ENCODE results near the gene NUDT6. TPM values are rescaled to one million over a fixed set of nuclear protein-coding genes. Genes with fewer than 3 reads are reported as not detected.
"Not testable (repeated sequence)": the region's sequence is repeated elsewhere in the genome, so short reads cannot be mapped to it uniquely, and the experiment has no call there.

Gene NUDT6
- total RNA-seq, 2 donors from 2014 or later = 0.82 to 1.1 TPM

GRCh38 chr4:122945136-122945535 lies 22.7 kb upstream of the NUDT6 start:
- not testable (repeated sequence) for H3K27me3 Mint-ChIP-seq; H3K4me3 Mint-ChIP-seq; H3K4me1 Mint-ChIP-seq; ATAC-seq; H3K9me3 ChIP-seq (ENCODE audit: control insufficient read depth, low read length, poor library complexity, severe bottlenecking)
- Mint-ChIP-seq H3K36me3 (ENCODE audit: low read depth) (peaks cover 13% of the 10 kb centered on the region), H3K27ac (peak overlapping the region; percentile 83)
- DNase-seq = peak in 2 of 3 donors; percentile 16 to 26

DNA sequence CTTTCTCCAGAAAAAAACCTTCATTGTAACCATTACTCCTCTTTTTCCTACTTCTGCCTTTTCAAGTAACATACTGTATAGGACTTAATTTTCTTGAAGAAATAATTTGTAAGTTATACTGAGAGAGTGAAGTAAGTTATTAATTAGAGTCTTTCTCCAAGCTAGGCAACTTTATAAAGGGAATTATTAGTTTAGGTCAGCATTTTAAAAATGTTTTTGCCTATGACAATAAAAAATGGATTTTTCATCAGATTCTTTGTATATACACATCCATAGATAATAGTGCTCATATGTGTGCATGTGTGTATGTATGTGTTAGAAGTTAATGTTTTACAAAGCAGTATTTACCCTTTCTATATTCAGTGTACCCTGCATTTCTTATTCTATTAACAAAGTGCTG lies 10.4 kb upstream of the NUDT6 start:
- H3K27ac Mint-ChIP-seq = no peak overlapping the region
- H3K4me1 Mint-ChIP-seq = peaks cover 3% of the 10 kb centered on the region
- H3K9me3 ChIP-seq (ENCODE audit: control insufficient read depth, low read length, poor library complexity, severe bottlenecking) = no peaks in the 10 kb centered on the region
- H3K4me3 Mint-ChIP-seq = no peak overlapping the region
- ATAC-seq (no peak), DNase-seq (no peak)
- no peaks in the 10 kb centered on the region for H3K27me3 Mint-ChIP-seq
- H3K36me3 Mint-ChIP-seq (ENCODE audit: low read depth) = peaks cover 6% of the 10 kb centered on the region

DNA sequence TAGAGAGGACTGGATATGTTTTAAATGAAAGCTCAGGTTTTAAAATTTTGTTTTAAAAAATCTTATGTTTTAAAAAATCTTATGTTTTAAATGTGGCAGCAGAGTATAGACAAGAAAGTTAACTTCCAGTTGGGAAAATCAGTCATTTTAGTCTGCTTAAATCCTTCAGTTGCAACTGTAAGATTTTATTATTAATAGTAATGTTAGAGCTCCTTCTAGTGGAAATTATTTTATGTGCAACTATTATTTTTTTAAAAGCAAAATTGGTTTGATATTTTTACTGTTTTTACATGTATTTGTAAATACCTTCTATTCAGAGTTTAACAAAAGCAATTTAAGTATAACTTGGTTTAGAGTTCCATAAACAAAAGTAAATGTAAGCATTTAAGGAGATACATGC lies 8.5 kb upstream of the NUDT6 start:
- H3K9me3 ChIP-seq (ENCODE audit: control insufficient read depth, low read length, poor library complexity, severe bottlenecking) = no peaks in the 10 kb centered on the region
- no peak for ATAC-seq
- no peak for DNase-seq
- H3K27me3 Mint-ChIP-seq = no peaks in the 10 kb centered on the region
- peaks cover 6% of the 10 kb centered on the region for H3K36me3 Mint-ChIP-seq (ENCODE audit: low read depth)
- H3K27ac Mint-ChIP-seq = no peak overlapping the region
- peaks cover 3% of the 10 kb centered on the region for H3K4me1 Mint-ChIP-seq
- H3K4me3 Mint-ChIP-seq = no peak overlapping the region

DNA sequence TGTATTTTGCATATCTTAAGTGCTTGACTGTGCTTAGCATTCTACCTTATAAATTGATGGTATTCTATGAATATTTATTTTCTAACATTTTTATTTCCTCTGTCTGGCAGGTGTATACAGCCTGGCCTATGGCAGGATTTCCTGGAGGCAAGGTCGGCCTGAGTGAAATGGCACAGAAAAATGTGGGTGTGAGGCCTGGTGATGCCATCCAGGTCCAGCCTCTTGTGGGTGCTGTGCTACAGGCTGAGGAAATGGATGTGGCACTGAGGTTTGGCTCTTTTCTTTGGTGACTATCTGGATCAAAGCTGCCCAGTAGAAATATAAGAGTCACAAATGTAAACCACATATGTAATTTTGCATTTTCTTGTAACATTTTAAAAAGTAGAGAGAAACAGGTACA lies 6.5 kb upstream of the NUDT6 start:
- DNase-seq = no peak
- Mint-ChIP-seq H3K27me3 (no peaks in the 10 kb centered on the region), H3K4me1 (no peaks in the 10 kb centered on the region), H3K4me3 (no peak overlapping the region), H3K36me3 (ENCODE audit: low read depth) (no peaks in the 10 kb centered on the region), H3K27ac (no peak overlapping the region)
- no peak for ATAC-seq
- H3K9me3 ChIP-seq (ENCODE audit: control insufficient read depth, low read length, poor library complexity, severe bottlenecking) = no peaks in the 10 kb centered on the region

DNA sequence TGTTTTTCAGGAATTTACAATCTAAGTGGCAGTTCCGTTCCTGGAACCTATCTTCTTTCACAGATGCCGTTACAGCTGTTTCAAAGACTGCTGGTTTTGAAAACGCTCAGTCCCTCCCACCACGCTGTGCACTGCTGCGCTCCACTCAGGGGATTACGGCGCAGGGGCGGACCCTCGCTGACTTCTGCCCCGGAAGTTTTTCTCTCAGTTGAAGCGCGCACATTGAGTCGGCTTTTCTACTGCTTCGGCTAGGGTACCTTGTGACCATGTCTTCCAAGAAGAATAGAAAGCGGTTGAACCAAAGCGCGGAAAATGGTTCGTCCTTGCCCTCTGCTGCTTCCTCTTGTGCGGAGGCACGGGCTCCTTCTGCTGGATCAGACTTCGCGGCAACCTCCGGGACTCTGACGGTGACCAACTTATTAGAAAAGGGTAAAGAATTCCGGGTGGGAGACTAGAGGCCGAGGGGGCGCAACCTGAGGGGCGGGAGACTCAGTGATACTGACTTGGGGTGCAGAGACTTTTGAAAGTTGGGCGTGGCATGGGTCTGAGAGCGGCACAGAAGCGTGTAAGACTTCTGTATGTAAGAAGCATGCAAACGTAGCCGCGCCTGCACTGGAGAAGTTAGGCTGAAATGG lies 597 bp upstream of the NUDT6 start:
- Mint-ChIP-seq H3K27me3 (no peaks in the 10 kb centered on the region), H3K4me3 (peak overlapping the region; percentile 98), H3K4me1 (peaks cover 8% of the 10 kb centered on the region), H3K27ac (no peak overlapping the region), H3K36me3 (ENCODE audit: low read depth) (no peaks in the 10 kb centered on the region)
- no peaks in the 10 kb centered on the region for H3K9me3 ChIP-seq (ENCODE audit: control insufficient read depth, low read length, poor library complexity, severe bottlenecking)
- DNase-seq = peak; percentile 65 to 76 (median 74)
- peak; percentile 98 for ATAC-seq

DNA sequence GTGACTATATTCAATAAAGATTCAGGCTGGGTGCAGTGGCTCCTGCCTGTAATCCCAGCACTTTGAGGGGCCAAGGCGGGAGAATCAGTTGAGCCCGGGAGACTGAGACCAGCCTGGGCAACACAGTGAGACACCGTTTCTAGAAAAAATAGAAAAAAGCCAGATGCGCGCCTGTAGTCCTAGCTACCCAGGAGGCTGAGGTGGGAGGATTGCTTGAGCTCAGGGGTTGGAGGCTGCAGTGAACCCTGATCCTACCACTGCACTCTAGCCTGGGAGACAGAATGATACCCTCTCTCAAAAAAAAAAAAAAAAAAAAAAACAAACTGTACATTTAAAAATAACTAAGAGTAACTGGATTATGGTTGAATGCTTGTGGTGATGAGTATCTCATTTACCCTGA lies 1.1 kb downstream of the NUDT6 start:
- ATAC-seq (no peak), DNase-seq (no peak)
- no peaks in the 10 kb centered on the region for H3K36me3 Mint-ChIP-seq (ENCODE audit: low read depth)
- H3K4me1 Mint-ChIP-seq = peaks cover 8% of the 10 kb centered on the region
- H3K27me3 Mint-ChIP-seq = no peaks in the 10 kb centered on the region
- H3K27ac Mint-ChIP-seq = no peak overlapping the region
- no peaks in the 10 kb centered on the region for H3K9me3 ChIP-seq (ENCODE audit: control insufficient read depth, low read length, poor library complexity, severe bottlenecking)
- H3K4me3 Mint-ChIP-seq = peak overlapping the region; percentile 98

DNA sequence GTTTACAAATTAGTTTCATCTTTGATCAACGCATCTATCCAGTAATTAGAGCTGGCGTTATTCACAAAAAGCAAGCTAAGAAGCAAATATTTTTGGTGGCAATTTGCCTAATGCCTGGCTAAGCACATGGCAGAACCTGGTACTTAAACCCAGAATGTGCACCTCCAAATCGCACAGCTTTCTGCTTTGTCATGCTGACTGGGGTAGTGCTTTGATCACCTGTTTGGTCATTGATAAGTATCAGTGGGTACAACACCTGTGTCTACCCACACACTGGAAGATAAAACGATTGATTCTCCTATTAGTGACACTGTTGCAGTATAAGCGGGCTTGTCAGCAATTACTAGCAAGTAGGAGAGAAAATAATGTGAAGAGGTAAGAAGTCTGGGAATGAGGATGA lies 1.9 kb downstream of the NUDT6 start:
- H3K9me3 ChIP-seq (ENCODE audit: control insufficient read depth, low read length, poor library complexity, severe bottlenecking) = no peaks in the 10 kb centered on the region
- no peak for DNase-seq
- H3K4me1 Mint-ChIP-seq = peaks cover 8% of the 10 kb centered on the region
- H3K27me3 Mint-ChIP-seq = no peaks in the 10 kb centered on the region
- peak overlapping the region; percentile 31 for H3K4me3 Mint-ChIP-seq
- no peak for ATAC-seq
- no peaks in the 10 kb centered on the region for H3K36me3 Mint-ChIP-seq (ENCODE audit: low read depth)
- H3K27ac Mint-ChIP-seq = no peak overlapping the region

GRCh38 chr4:122917731-122918130 lies 4.7 kb downstream of the NUDT6 start:
- H3K4me1 Mint-ChIP-seq = peaks cover under 1% of the 10 kb centered on the region
- H3K27ac Mint-ChIP-seq = no peak overlapping the region
- no peaks in the 10 kb centered on the region for H3K36me3 Mint-ChIP-seq (ENCODE audit: low read depth)
- DNase-seq = no peak
- H3K27me3 Mint-ChIP-seq = no peaks in the 10 kb centered on the region
- no peak for ATAC-seq
- no peaks in the 10 kb centered on the region for H3K9me3 ChIP-seq (ENCODE audit: control insufficient read depth, low read length, poor library complexity, severe bottlenecking)
- no peak overlapping the region for H3K4me3 Mint-ChIP-seq

DNA sequence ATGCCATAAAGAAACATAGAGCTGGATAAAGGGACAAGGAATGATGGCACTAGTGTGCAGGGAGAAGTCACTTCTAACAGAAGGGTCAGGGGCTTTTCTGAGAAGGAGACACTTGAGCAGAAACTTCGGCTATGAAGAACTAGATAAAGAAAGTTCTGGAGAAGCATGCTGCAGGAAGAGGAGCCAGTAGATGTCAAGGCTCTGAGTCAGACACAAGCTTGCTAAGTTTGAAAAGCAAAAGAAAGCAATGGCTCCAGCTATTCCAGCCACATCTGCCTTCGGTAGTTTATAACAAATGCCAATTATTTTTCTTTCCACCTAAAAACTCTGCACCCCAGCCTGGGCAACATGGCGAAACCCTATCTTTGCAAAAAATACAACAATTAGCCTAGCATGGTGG lies 7.5 kb downstream of the NUDT6 start:
- H3K27me3 Mint-ChIP-seq = no peaks in the 10 kb centered on the region
- DNase-seq (no peak), ATAC-seq (no peak)
- no peaks in the 10 kb centered on the region for H3K36me3 Mint-ChIP-seq (ENCODE audit: low read depth)
- no peak overlapping the region for H3K27ac Mint-ChIP-seq
- no peaks in the 10 kb centered on the region for H3K9me3 ChIP-seq (ENCODE audit: control insufficient read depth, low read length, poor library complexity, severe bottlenecking)
- H3K4me3 Mint-ChIP-seq = no peak overlapping the region
- H3K4me1 Mint-ChIP-seq = no peaks in the 10 kb centered on the region

- H3K9me3 ChIP-seq (ENCODE audit: control insufficient read depth, low read length, poor library complexity, severe bottlenecking) = no peaks in the 10 kb centered on the region
- DNase-seq (no peak), ATAC-seq (peak; percentile 69)
- H3K27ac Mint-ChIP-seq = no peak overlapping the region
- H3K4me1 Mint-ChIP-seq = no peaks in the 10 kb centered on the region
- H3K27me3 Mint-ChIP-seq = no peaks in the 10 kb centered on the region
- no peaks in the 10 kb centered on the region for H3K36me3 Mint-ChIP-seq (ENCODE audit: low read depth)
- H3K4me3 Mint-ChIP-seq = no peak overlapping the region
Observed at GRCh38 chr4:122914292-122914904, 8.0 kb downstream of the NUDT6 start.

DNA sequence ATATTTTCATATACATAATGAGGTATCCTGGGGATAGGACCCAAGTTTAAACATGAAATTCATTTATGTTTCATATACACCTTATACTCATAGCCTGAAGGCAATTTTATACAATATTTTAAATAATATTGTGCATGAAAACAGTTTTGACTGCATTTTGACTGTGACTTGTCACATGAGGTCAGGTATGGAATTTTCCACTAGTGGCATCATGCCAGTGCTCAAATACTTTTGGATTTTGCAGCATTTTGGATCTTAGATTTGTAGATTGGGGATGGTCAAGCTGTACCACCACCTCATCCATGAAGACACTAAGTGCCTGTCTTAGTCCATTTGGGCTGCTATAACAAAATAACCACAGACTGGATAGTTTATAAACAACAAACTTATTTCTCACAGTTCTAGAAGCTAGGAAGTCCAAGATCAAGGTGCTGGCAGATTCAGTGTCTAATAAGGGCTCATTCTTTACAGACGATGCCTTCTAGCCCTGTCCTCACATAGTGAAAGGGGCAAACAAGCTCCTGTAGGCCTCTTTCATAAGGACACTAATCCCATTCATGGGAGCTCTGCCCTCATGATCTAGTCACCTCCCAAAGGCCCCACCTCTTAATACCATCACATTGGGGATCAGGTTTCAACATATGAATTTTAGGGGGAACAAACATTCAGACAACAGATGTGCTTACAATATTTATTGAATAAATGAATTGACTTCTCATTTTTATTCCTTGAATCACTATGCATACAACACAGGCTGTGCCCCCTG lies 9.4 kb downstream of the NUDT6 start:
- Mint-ChIP-seq H3K27ac (no peak overlapping the region), H3K4me3 (no peak overlapping the region), H3K36me3 (ENCODE audit: low read depth) (peaks cover 2% of the 10 kb centered on the region), H3K4me1 (no peaks in the 10 kb centered on the region), H3K27me3 (no peaks in the 10 kb centered on the region)
- DNase-seq (no peak), ATAC-seq (no peak)
- H3K9me3 ChIP-seq (ENCODE audit: control insufficient read depth, low read length, poor library complexity, severe bottlenecking) = no peaks in the 10 kb centered on the region

GRCh38 chr4:122911588-122911987 lies 10.8 kb downstream of the NUDT6 start:
- no peaks in the 10 kb centered on the region for H3K9me3 ChIP-seq (ENCODE audit: control insufficient read depth, low read length, poor library complexity, severe bottlenecking)
- no peak overlapping the region for H3K27ac Mint-ChIP-seq
- no peaks in the 10 kb centered on the region for H3K27me3 Mint-ChIP-seq
- DNase-seq (no peak), ATAC-seq (no peak)
- peaks cover 2% of the 10 kb centered on the region for H3K36me3 Mint-ChIP-seq (ENCODE audit: low read depth)
- no peak overlapping the region for H3K4me3 Mint-ChIP-seq
- H3K4me1 Mint-ChIP-seq = no peaks in the 10 kb centered on the region

GRCh38 chr4:122909683-122910082 lies 12.7 kb downstream of the NUDT6 start:
- H3K4me3 Mint-ChIP-seq = no peak overlapping the region
- DNase-seq (no peak), ATAC-seq (no peak)
- no peaks in the 10 kb centered on the region for H3K9me3 ChIP-seq (ENCODE audit: control insufficient read depth, low read length, poor library complexity, severe bottlenecking)
- no peaks in the 10 kb centered on the region for H3K4me1 Mint-ChIP-seq
- no peak overlapping the region for H3K27ac Mint-ChIP-seq
- peaks cover 5% of the 10 kb centered on the region for H3K36me3 Mint-ChIP-seq (ENCODE audit: low read depth)
- H3K27me3 Mint-ChIP-seq = no peaks in the 10 kb centered on the region

Data from T-helper 17 cell (primary cell).